SHP77 treated with DMSO at 0.1 percent for 48 hours (cell line): ENCODE measurements around the gene FOXK2.
"Not testable (repeated sequence)": the region's sequence is repeated elsewhere in the genome, so short reads cannot be mapped to it uniquely, and the experiment has no call there.

Experiments
- DNase-seq: peaks from one replicate; lab custom pipeline; 2025; lab: John Stamatoyannopoulos, UW

The FOXK2 gene

GRCh38 chr17:82534401-82534812 is 14.9 kb downstream of the FOXK2 start:
- no peak for DNase-seq

- DNase-seq: no peak
Observed at GRCh38 chr17:82536512-82537201, 17.1 kb downstream of the FOXK2 start.

GRCh38 chr17:82537228-82537627 is 17.7 kb downstream of the FOXK2 start:
- DNase-seq: not testable (repeated sequence)

- DNase-seq: not testable (repeated sequence)
Observed at GRCh38 chr17:82539076-82539475, 19.5 kb downstream of the FOXK2 start.

- no peak for DNase-seq
Observed at GRCh38 chr17:82542439-82542838, 22.9 kb downstream of the FOXK2 start.

GRCh38 chr17:82544431-82545070 is 25.0 kb downstream of the FOXK2 start:
- no peak for DNase-seq

- no peak for DNase-seq
Observed at GRCh38 chr17:82545071-82545462, 25.5 kb downstream of the FOXK2 start.

GRCh38 chr17:82547981-82548380 is 28.4 kb downstream of the FOXK2 start:
- DNase-seq: no peak

DNA sequence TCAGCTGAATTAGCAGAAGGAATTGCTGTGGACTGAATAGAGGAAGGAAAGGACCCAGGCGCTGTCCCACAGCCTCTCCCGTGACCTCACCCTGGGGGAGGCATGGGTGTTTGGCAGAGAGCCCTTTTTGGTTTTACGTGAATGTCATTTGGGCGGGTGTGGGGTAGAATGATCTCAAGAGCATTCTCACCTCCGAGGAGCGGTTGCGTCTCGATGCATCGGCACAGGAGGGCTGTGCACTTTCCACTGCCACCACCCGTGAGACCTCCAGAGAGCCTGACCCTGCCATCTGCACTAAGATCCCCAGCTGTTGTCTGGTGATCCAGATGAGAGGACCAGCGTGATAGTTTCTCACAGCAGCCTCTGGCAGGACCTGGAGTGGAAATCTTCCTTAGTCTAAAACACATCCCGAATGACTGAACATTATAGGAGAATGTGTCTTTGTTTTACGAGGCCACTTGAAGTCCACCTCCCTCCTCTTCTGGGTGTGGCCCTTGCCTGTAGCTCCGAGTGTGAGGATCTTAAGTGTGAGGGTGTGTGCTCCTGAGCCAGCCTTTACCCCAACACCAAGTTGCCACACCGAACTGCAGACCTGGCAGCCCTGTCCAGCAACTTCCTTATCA is 29.3 kb downstream of the FOXK2 start:
- DNase-seq: no peak

GRCh38 chr17:82551779-82552457 is 32.4 kb downstream of the FOXK2 start:
- peak; percentile 32 for DNase-seq

DNA sequence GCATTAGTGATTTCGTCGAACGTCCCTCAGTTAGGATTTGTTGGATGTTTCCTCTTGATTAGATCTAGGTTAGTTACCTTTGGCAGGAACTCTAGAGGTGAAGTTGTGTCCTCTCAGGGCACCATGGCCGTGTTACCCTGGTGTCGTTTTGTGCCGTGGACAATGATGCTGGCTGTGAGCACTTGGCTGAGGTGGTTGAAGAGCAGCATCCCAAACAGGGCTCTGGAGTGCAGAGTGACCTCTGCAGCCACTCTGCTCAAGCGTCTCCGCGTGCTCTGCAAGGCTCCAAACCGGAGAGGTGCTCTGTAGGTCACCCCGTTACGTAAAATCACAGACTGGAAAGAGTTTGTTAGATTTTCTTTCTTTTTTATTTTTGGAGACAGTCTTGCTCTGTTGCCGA is 33.0 kb downstream of the FOXK2 start:
- DNase-seq: no peak

- no peak for DNase-seq
Observed at GRCh38 chr17:82553210-82553930, 33.8 kb downstream of the FOXK2 start.

DNA sequence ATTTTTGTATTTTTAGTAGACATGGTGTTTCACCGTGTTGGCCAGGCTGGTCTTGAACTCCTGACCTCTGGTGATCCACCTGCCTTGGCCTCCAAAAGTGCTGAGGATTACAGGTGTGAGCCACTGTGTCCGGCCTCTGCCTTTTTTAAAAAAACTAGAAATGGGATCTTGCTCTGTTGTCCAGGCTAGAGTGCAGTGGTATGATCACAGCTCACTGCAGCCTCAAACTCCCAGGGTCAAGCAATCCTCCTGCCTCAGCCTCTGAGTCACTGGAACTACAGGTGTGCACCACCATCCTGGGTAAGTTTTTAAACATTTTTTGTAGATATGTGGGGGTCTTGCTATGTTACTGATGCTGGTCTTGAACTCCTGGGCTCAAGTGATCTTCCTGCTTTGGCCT is 38.0 kb downstream of the FOXK2 start:
- not testable (repeated sequence) for DNase-seq

GRCh38 chr17:82559566-82560251 is 40.2 kb downstream of the FOXK2 start:
- DNase-seq: peak; percentile 98

GRCh38 chr17:82560252-82560642 is 40.7 kb downstream of the FOXK2 start:
- no peak for DNase-seq

DNA sequence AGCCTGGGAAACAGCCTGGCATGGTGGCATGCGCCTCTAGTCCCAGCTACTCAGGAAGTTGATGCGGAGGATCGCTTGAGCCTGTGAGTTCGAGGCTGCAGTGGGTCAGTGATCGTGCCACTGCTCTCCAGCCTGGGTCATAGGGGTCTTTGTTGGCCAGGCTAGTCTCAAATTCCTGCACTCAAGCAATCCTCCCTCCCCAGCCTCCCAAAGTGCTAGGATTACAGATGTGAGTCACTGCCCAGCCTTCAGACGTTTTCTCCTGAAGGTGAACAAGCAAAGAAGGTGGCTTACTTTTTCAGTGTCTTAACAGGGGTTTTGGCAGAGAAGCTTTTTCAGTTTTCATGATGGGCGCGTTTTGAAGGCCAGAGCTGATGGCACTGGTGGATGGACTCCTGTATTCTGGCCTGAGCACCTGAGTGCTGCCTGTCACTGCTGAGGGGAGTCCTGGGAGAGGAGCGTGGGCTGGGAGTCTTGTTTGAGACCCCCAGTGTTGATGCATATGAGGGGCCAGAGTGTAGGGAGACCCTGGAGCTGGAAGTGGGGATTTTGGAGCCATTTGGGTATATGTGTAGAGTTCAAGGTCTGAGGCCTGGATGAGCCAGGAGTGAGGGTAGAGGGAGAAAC is 41.4 kb downstream of the FOXK2 start:
- DNase-seq: no peak

DNA sequence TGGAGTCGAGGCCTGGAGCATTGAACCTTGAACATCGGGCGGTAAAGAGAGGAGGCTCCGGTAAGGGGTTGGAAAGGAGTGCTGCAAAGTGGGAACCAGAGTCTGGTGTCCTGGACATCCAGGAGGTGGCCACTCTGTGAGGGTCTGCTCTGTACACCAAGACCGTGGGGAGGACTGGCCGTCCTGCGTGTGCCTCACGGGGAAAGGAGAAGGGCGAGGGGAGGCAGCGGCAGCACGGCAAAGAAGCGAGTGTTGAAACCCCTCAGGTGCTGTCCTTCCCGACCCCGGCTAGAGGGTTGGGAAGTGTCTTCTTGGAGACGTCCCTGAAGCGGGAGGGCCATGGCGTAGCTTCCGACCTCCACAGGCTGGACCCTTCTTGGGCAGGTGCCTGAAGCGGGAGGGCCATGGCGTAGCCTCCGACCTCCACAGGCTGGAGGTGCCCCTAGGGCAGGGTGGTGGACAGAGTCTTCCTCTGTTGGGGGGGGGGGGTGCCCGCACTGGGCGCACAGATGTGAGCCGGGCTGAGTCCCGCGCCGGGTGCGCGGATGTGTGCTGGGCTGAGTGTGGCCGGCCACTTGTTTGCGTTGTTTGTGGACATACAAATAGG is 42.0 kb downstream of the FOXK2 start:
- DNase-seq: no peak

DNA sequence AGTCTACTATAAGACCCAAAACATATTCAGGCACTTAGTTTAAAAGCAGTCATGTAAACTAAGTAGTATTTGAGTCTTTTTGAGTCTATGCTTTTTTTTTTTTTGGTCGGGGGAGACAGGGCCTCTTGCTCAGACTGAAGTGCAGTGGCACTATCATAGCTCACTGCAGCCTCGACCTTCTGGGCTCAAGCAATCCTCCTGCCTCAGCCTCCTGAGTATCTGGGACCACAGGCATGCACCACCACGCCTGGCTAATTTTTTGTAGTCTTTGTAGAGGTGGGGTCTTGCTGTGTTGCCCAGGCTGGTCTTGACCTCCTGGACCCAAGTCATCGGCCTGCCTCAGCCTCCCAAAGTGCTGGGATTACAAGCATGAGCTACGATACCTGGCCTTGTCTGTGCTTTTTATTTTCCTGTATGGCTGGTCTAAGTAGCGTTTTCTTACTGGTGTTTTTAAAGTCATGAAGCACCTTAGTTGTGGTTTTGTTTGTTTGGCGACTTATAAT is 43.2 kb downstream of the FOXK2 start:
- DNase-seq: not testable (repeated sequence)

DNA sequence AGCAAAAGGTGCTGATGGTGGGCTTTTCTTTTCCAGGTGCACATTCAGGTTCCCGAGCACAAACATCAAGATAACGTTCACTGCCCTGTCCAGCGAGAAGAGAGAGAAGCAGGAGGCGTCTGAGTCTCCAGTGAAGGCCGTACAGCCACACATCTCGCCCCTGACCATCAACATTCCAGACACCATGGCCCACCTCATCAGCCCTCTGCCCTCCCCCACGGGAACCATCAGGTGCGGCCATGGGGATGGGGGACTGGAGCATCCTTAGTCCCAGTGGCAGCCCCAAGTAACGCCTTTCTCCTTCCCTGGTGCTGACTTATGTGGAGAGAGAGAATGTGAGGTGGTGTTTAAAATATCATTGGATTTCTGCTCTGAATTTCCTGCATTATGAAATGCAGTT is 43.8 kb downstream of the FOXK2 start:
- DNase-seq: no peak

GRCh38 chr17:82563745-82564144 is 44.2 kb downstream of the FOXK2 start:
- DNase-seq: not testable (repeated sequence)
